Skin of body (tissue), 2 donors: Measurements from ENCODE around the gene DHX29. TPM values are rescaled to one million over a fixed set of nuclear protein-coding genes. Genes with fewer than 3 reads are reported as not detected.

Experiments used
- DNase-seq: peaks from one replicate; lab custom pipeline; 2025; lab: John Stamatoyannopoulos, UW
- total RNA-seq: library from RNA; depleted of rRNA; stranded (reverse); fragments of >200 nt; gene quantifications from one replicate; pipeline ENCODE4 v1.2.3, GENCODE V29; 2014

The DHX29 gene
- total RNA-seq, 1 donor from 2014 or later, result 35.0 TPM

- DNase-seq, result no peak
Observed at GRCh38 chr5:55313870-55314617, 6.5 kb upstream of the DHX29 start.

- peak; percentile 65 for DNase-seq
Observed at GRCh38 chr5:55308254-55308836, 851 bp upstream of the DHX29 start.

- DNase-seq, result peak; percentile 68
Observed at GRCh38 chr5:55306641-55307382, 682 bp downstream of the DHX29 start.

- DNase-seq, result no peak
Observed at GRCh38 chr5:55305345-55305744, 2.1 kb downstream of the DHX29 start.

GRCh38 chr5:55304584-55304983 is 2.9 kb downstream of the DHX29 start:
- no peak for DNase-seq

- DNase-seq, result no peak
Observed at GRCh38 chr5:55303238-55303690, 4.2 kb downstream of the DHX29 start.

GRCh38 chr5:55300890-55301289 is 6.6 kb downstream of the DHX29 start:
- DNase-seq, result no peak

GRCh38 chr5:55294935-55295334 is 12.6 kb downstream of the DHX29 start:
- no peak for DNase-seq

- no peak for DNase-seq
Observed at GRCh38 chr5:55290991-55291390, 16.5 kb downstream of the DHX29 start.

- DNase-seq, result no peak
Observed at GRCh38 chr5:55289808-55290207, 17.7 kb downstream of the DHX29 start.

- no peak for DNase-seq
Observed at GRCh38 chr5:55286411-55286933, 21.0 kb downstream of the DHX29 start.

- no peak for DNase-seq
Observed at GRCh38 chr5:55278778-55279177, 28.7 kb downstream of the DHX29 start.

- DNase-seq, result no peak
Observed at GRCh38 chr5:55276771-55277170, 30.7 kb downstream of the DHX29 start.

GRCh38 chr5:55258339-55258738 is 49.2 kb downstream of the DHX29 start:
- DNase-seq, result no peak

GRCh38 chr5:55254802-55255201 is 52.7 kb downstream of the DHX29 start:
- no peak for DNase-seq

GRCh38 chr5:55250064-55250463 is 57.4 kb downstream of the DHX29 start:
- no peak for DNase-seq

GRCh38 chr5:55241746-55242145 is 65.7 kb downstream of the DHX29 start:
- no peak for DNase-seq

- DNase-seq, result no peak
Observed at GRCh38 chr5:55236800-55237199, 70.7 kb downstream of the DHX29 start.

- no peak for DNase-seq
Observed at GRCh38 chr5:55234121-55234700, 73.3 kb downstream of the DHX29 start.

GRCh38 chr5:55232985-55233928 is 74.2 kb downstream of the DHX29 start, which contains the start of gene CCNO:
CCNO (minus strand) TSS chr5:55233608; CDS start chr5:55233523, 85 bp downstream.
- peak; percentile 29 for DNase-seq
